ENCODE measurements around the gene ZBTB47.

The ZBTB47 gene

GRCh38 chr3:42652611-42653302 is 740 bp upstream of the ZBTB47 start:
- peak; percentile 87 for DNase-seq (ENCODE audit: low read depth)

GRCh38 chr3:42653303-42653559 is 266 bp upstream of the ZBTB47 start:
- no peak for DNase-seq (ENCODE audit: low read depth)

- DNase-seq (ENCODE audit: low read depth) = peak; percentile 64
Measured at GRCh38 chr3:42654331-42655201, 1.1 kb downstream of the ZBTB47 start.

GRCh38 chr3:42655331-42655888 is 1.9 kb downstream of the ZBTB47 start:
- peak; percentile 17 for DNase-seq (ENCODE audit: low read depth)

GRCh38 chr3:42655980-42656679 is 2.6 kb downstream of the ZBTB47 start:
- DNase-seq (ENCODE audit: low read depth) = peak; percentile 62

- DNase-seq (ENCODE audit: low read depth) = no peak
Measured at GRCh38 chr3:42656680-42657610, 3.4 kb downstream of the ZBTB47 start.

GRCh38 chr3:42657675-42658074 is 4.2 kb downstream of the ZBTB47 start:
- no peak for DNase-seq (ENCODE audit: low read depth)

- DNase-seq (ENCODE audit: low read depth) = no peak
Measured at GRCh38 chr3:42658091-42658770, 4.7 kb downstream of the ZBTB47 start.

- no peak for DNase-seq (ENCODE audit: low read depth)
Measured at GRCh38 chr3:42658771-42659390, 5.4 kb downstream of the ZBTB47 start.

GRCh38 chr3:42659451-42660130 is 6.1 kb downstream of the ZBTB47 start:
- no peak for DNase-seq (ENCODE audit: low read depth)

GRCh38 chr3:42660131-42660715 is 6.7 kb downstream of the ZBTB47 start:
- peak; percentile 34 for DNase-seq (ENCODE audit: low read depth)

GRCh38 chr3:42660898-42661297 is 7.4 kb downstream of the ZBTB47 start:
- DNase-seq (ENCODE audit: low read depth) = peak; percentile 32

- no peak for DNase-seq (ENCODE audit: low read depth)
Measured at GRCh38 chr3:42661593-42662022, 8.1 kb downstream of the ZBTB47 start.

- no peak for DNase-seq (ENCODE audit: low read depth)
Measured at GRCh38 chr3:42662037-42662812, 8.7 kb downstream of the ZBTB47 start.

- no peak for DNase-seq (ENCODE audit: low read depth)
Measured at GRCh38 chr3:42662813-42663535, 9.5 kb downstream of the ZBTB47 start.

- no peak for DNase-seq (ENCODE audit: low read depth)
Measured at GRCh38 chr3:42663581-42664437, 10.3 kb downstream of the ZBTB47 start.

GRCh38 chr3:42664438-42664803 is 10.9 kb downstream of the ZBTB47 start:
- DNase-seq (ENCODE audit: low read depth) = no peak
